GM23248 (cell line): Measurements from ENCODE around the gene HEATR9.

Source experiments
- EZH2 ChIP-seq: fragments of 200-600 bp; sonication (generic); IDR thresholded peaks from 2 replicates; pipeline ENCODE4 v1.6.1; 2018; ENCODE audit warnings: antibody characterized with exemption, mild to moderate bottlenecking; ENCODE audit not compliant: insufficient read depth, poor library complexity, severe bottlenecking
- EZH2phosphoT487 ChIP-seq: fragments of 200-600 bp; sonication (generic); IDR thresholded peaks from 2 replicates; pipeline ENCODE4 v1.6.1; 2018; ENCODE audit warnings: antibody characterized with exemption, moderate library complexity, mild to moderate bottlenecking, low read depth; ENCODE audit not compliant: insufficient read depth

GRCh38 chr17:35900280-35900679 lies 31.6 kb upstream of the HEATR9 start:
- TF ChIP-seq EZH2 (no peak), EZH2phosphoT487 (no peak)
